CD14-positive monocyte (primary cell): Measurements from ENCODE around the gene KLHL30. TPM values are rescaled to one million over a fixed set of nuclear protein-coding genes. Genes with fewer than 3 reads are reported as not detected.

ENCODE experiments used
- DNase-seq, 3 donors: peaks; one replicate each; pipeline ENCODE4 v3.0.0-alpha.2; 2011 to 2022
- H2AFZ ChIP-seq: 2 replicates; pipeline ENCODE4 v1.6.0; 2012; ENCODE audit warnings: mild to moderate bottlenecking, low read depth, low read length, inconsistent platforms; ENCODE audit not compliant: insufficient read depth, poor library complexity, severe bottlenecking
- H3K27ac ChIP-seq, 2 donors: 1 replicate in 1 of 2; 2 replicates in 1 of 2; pipeline ENCODE4 v1.5.1; 2012 to 2013; ENCODE audit warnings: low read length in 2 of 2, control low read depth in 1 of 2, inconsistent platforms in 1 of 2, low read depth in 1 of 2, mild to moderate bottlenecking in 1 of 2
- H3K27me3 ChIP-seq, 2 donors: one replicate each; pipeline versions ENCODE4 v1.6.0 to v1.6.1; 2011 to 2013; ENCODE audit warnings: low read length in 2 of 2; ENCODE audit not compliant: control insufficient read depth in 2 of 2, insufficient read depth in 2 of 2
- H3K36me3 ChIP-seq, 2 donors: replicated peaks in 1 of 2; 1 replicate in 1 of 2; 2 replicates in 1 of 2; pipeline versions ENCODE4 v1.5.1 to v1.6.1; 2012 to 2013; ENCODE audit warnings: low read length in 2 of 2, control low read depth in 1 of 2, inconsistent platforms in 1 of 2, mild to moderate bottlenecking in 1 of 2; ENCODE audit not compliant: insufficient read depth in 2 of 2, control insufficient read depth in 1 of 2
- H3K4me1 ChIP-seq, 2 donors: 1 replicate in 1 of 2; 2 replicates in 1 of 2; pipeline versions ENCODE4 v1.5.1 to v1.6.1; 2012 to 2013; ENCODE audit warnings: low read length in 2 of 2, control low read depth in 1 of 2, inconsistent platforms in 1 of 2, mild to moderate bottlenecking in 1 of 2, moderate library complexity in 1 of 2; ENCODE audit not compliant: insufficient read depth in 2 of 2, control insufficient read depth in 1 of 2
- H3K4me2 ChIP-seq: replicated peaks from 2 replicates; pipeline ENCODE3; 2012; ENCODE audit warnings: low read length, moderate library complexity, mild to moderate bottlenecking; ENCODE audit not compliant: poor library complexity, severe bottlenecking; ENCODE audit errors: extremely low read depth
- H3K4me3 ChIP-seq, 3 experiments: fragments of 200-600 bp in 1 of 3; sonication (generic) in 1 of 3; replicated peaks in 1 of 3; 1 replicate in 2 of 3; 2 replicates in 1 of 3; pipeline ENCODE4 v1.5.1; 2011 to 2013; ENCODE audit warnings: low read length in 3 of 3, mild to moderate bottlenecking in 3 of 3, control low read depth in 2 of 3, low read depth in 2 of 3, inconsistent platforms in 1 of 3, moderate library complexity in 1 of 3
- H3K79me2 ChIP-seq: 2 replicates; pipeline ENCODE4 v1.6.0; 2012; ENCODE audit warnings: mild to moderate bottlenecking, control low read depth, inconsistent platforms, low read length, moderate library complexity; ENCODE audit not compliant: insufficient read depth
- H3K9ac ChIP-seq: 2 replicates; pipeline ENCODE4 v1.6.0; 2017; ENCODE audit warnings: low read length, mild to moderate bottlenecking; ENCODE audit not compliant: insufficient read depth, poor library complexity, severe bottlenecking
- H3K9me3 ChIP-seq, 2 donors: replicated peaks in 1 of 2; 1 replicate in 1 of 2; 2 replicates in 1 of 2; pipeline versions ENCODE4 v1.5.1 to v1.6.1; 2012 to 2013; ENCODE audit warnings: low read length in 2 of 2, control low read depth in 1 of 2; ENCODE audit not compliant: control insufficient read depth in 1 of 2, insufficient read depth in 1 of 2
- H4K20me1 ChIP-seq: 2 replicates; pipeline ENCODE4 v1.6.0; 2012; ENCODE audit warnings: mild to moderate bottlenecking, low read length, control low read depth, moderate library complexity; ENCODE audit not compliant: insufficient read depth
- H3K27ac Mint-ChIP-seq, 7 donors: one replicate each; pipeline ENCODE4 v1.8.0; 2020; ENCODE audit warnings: mild to moderate bottlenecking in 7 of 7, mixed read lengths in 7 of 7, moderate library complexity in 6 of 7, inconsistent platforms in 2 of 7
- H3K27me3 Mint-ChIP-seq, 3 donors: one replicate each; pipeline ENCODE4 v1.8.0; 2021 to 2022; ENCODE audit warnings: low read depth in 3 of 3, mild to moderate bottlenecking in 3 of 3, mixed read lengths in 3 of 3, moderate library complexity in 3 of 3, inconsistent platforms in 1 of 3
- H3K36me3 Mint-ChIP-seq, 2 donors: one replicate each; pipeline ENCODE4 v1.8.0; 2020; ENCODE audit warnings: mixed read lengths in 2 of 2, inconsistent platforms in 1 of 2, mild to moderate bottlenecking in 1 of 2
- H3K4me1 Mint-ChIP-seq: one replicate; pipeline ENCODE4 v1.8.0; 2020; ENCODE audit warnings: mild to moderate bottlenecking, mixed read lengths
- H3K4me3 Mint-ChIP-seq, 2 donors: one replicate each; pipeline ENCODE4 v1.8.0; 2020; ENCODE audit warnings: mild to moderate bottlenecking in 2 of 2, mixed read lengths in 2 of 2, moderate library complexity in 1 of 2
- H3K9me3 Mint-ChIP-seq, 7 donors: one replicate each; pipeline ENCODE4 v1.8.0; 2020 to 2022; ENCODE audit warnings: mixed read lengths in 7 of 7, mild to moderate bottlenecking in 6 of 7, moderate library complexity in 6 of 7, inconsistent platforms in 2 of 7
- WGBS: methylation state at CpG from one replicate; pipeline ENCODE4 v1.1.5; 2013; ENCODE audit warnings: missing lambda C conversion rate; ENCODE audit not compliant: insufficient coverage; 5-methylcytosine and 5-hydroxymethylcytosine counted together
- intact Hi-C, 2 donors: fragments of 100-400 bp; cut with micrococcal nuclease; formaldehyde crosslinking; loops; one replicate each; pipeline versions ENCODE4 v1.15.0 to v1.15.1; 2023
- polyA plus RNA-seq, 3 donors: library from polyadenylated mRNA; depleted of rRNA in 1 of 3; unstranded in 2 of 3; stranded (reverse) in 1 of 3; fragments of 300-500 nt in 2 of 3; fragments of >200 nt in 1 of 3; fragmentation: Illumina TruSeq in 2 of 3; gene quantifications; 1 replicate in 2 of 3; 2 replicates in 1 of 3; pipeline ENCODE4 v1.2.3, GENCODE V29; 2012 to 2021
- TF ChIP-seq, protein P1 (sequence below): fragments of 200-600 bp; IDR thresholded peaks from one replicate; pipeline ENCODE4 v1.8.0; 2022; ENCODE audit warnings: antibody characterized with exemption, mild to moderate bottlenecking

Gene KLHL30
- polyA plus RNA-seq, 3 donors, result 0.01 to 0.14 TPM; not detected in 1

GRCh38 chr2:238095143-238095542, 43.3 kb upstream of the KLHL30 start:
- H3K9ac ChIP-seq, result no peak overlapping the region
- H3K27ac ChIP-seq, result no peak overlapping the region
- H4K20me1 ChIP-seq, result no peaks in the 10 kb centered on the region
- no peaks in the 10 kb centered on the region for H3K9me3 ChIP-seq
- Mint-ChIP-seq H3K36me3 (peaks cover 16 to 17% of the 10 kb centered on the region in 2 donors), H3K27ac (peak overlapping the region in 1 of 7 donors; percentile 41), H3K4me3 (no peak overlapping the region), H3K4me1 (peaks cover 14% of the 10 kb centered on the region), H3K27me3 (peaks cover 0 to 3% (median 2%) of the 10 kb centered on the region in 3 donors), H3K9me3 (no peaks in the 10 kb centered on the region)
- H3K27me3 ChIP-seq, result no peaks in the 10 kb centered on the region
- H3K4me2 ChIP-seq, result no peak overlapping the region
- peaks cover 16 to 18% of the 10 kb centered on the region in 2 donors for H3K4me1 ChIP-seq
- H3K36me3 ChIP-seq, result no peaks in the 10 kb centered on the region
- no peak overlapping the region for H2AFZ ChIP-seq
- no peak for DNase-seq
- no peak overlapping the region for H3K4me3 ChIP-seq
- no peaks in the 10 kb centered on the region for H3K79me2 ChIP-seq
- TF ChIP-seq, protein P1, sequence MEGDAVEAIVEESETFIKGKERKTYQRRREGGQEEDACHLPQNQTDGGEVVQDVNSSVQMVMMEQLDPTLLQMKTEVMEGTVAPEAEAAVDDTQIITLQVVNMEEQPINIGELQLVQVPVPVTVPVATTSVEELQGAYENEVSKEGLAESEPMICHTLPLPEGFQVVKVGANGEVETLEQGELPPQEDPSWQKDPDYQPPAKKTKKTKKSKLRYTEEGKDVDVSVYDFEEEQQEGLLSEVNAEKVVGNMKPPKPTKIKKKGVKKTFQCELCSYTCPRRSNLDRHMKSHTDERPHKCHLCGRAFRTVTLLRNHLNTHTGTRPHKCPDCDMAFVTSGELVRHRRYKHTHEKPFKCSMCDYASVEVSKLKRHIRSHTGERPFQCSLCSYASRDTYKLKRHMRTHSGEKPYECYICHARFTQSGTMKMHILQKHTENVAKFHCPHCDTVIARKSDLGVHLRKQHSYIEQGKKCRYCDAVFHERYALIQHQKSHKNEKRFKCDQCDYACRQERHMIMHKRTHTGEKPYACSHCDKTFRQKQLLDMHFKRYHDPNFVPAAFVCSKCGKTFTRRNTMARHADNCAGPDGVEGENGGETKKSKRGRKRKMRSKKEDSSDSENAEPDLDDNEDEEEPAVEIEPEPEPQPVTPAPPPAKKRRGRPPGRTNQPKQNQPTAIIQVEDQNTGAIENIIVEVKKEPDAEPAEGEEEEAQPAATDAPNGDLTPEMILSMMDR, result no peak
- intact Hi-C loops, result no loop called here
- WGBS, result 78% methylated on average over 6 of the region's 7 CpGs

DNA sequence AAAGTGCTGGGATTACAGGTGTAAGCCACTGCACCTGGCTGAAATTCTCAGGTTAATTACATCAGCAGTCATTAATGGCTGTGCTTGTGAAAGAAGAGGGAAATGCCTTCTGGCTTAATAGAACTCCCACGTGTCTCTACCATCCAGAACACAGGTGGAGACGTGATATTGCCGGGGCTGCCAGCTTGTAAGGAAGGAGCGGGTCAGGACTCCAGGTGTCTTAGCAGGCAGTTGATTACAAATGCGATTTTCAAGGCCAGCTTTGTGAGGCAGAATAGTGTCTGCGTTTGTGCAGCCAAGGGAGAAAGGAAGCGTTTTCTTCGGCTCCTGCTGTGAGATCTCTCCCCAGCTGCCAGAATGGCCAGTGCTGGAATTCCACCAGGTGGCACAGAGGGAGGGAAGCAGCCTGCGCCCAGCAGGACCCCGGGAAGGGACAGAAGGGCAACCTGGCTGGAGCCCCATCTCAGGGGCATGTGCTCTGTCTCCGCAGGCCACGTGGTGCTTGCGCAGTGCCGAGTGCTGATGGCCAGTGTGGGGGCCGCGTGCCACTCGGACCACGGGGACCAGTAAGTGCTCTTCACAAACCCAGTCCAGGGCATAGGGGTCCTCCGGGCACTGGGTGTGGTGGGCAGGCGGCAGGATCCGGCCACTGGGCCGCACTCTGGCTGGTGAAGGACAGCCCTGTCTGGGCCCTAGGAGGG, 42.0 kb upstream of the KLHL30 start:
- Mint-ChIP-seq H3K4me3 (no peak overlapping the region), H3K36me3 (peaks cover 9 to 12% of the 10 kb centered on the region in 2 donors), H3K9me3 (no peaks in the 10 kb centered on the region), H3K4me1 (peaks cover 16% of the 10 kb centered on the region), H3K27me3 (peaks cover 0 to 2% (median 2%) of the 10 kb centered on the region in 3 donors), H3K27ac (no peak overlapping the region)
- Histone ChIP-seq H3K4me3 (no peak overlapping the region), H3K4me2 (no peak overlapping the region), H4K20me1 (no peaks in the 10 kb centered on the region), H3K36me3 (no peaks in the 10 kb centered on the region), H3K9ac (no peak overlapping the region), H3K4me1 (peaks cover 16 to 18% of the 10 kb centered on the region in 2 donors), H3K27me3 (no peaks in the 10 kb centered on the region), H3K9me3 (no peaks in the 10 kb centered on the region), H3K27ac (no peak overlapping the region), H2AFZ (no peak overlapping the region), H3K79me2 (no peaks in the 10 kb centered on the region)
- TF ChIP-seq, protein P1, result no peak
- WGBS, result 98% methylated on average over 22 of the region's 22 CpGs
- intact Hi-C loops, result no loop called here
- no peak for DNase-seq
